ENCODE results near the gene ANK2. TPM values are rescaled to one million over a fixed set of nuclear protein-coding genes. Genes with fewer than 3 reads are reported as not detected.

Gene ANK2
- total RNA-seq, 1 experiment from 2014 or later = 5.6 TPM

GRCh38 chr4:113053883-113054282 is 4.4 kb downstream of the ANK2 start:
- no peak for TF ChIP-seq YY1 (IDR thresholded peaks at IDR 0.05; ENCODE audit: extremely low read depth, insufficient replicate concordance, low read depth, low read length)
- no peak for TF ChIP-seq FOSL1 (IDR thresholded peaks at IDR 0.05; ENCODE audit: low read depth)
- TF ChIP-seq EZH2phosphoT487 (IDR thresholded peaks at IDR 0.05; ENCODE audit: borderline replicate concordance) = no peak
- no peak for TF ChIP-seq CTCF (IDR thresholded peaks at IDR 0.05 in 2 of 3, conservative IDR thresholded peaks at IDR 0.05 in 1 of 3; ENCODE audit: borderline replicate concordance in 1 of 3, insufficient read depth in 1 of 3, low read depth in 2 of 3, low read length in 2 of 3)
- no peak for TF ChIP-seq CBX3 (IDR thresholded peaks at IDR 0.05; ENCODE audit: low read depth)
- no peak for TF ChIP-seq RAD21 (IDR thresholded peaks at IDR 0.05; ENCODE audit: low read depth)
- TF ChIP-seq SP1 (IDR thresholded peaks at IDR 0.05; ENCODE audit: low read depth) = no peak
- TF ChIP-seq EZH2 (IDR thresholded peaks at IDR 0.05) = no peak
- TF ChIP-seq POLR2AphosphoS5 (IDR thresholded peaks at IDR 0.05; ENCODE audit: low read depth, low read length) = no peak
- no peak for TF ChIP-seq ZBTB33 (IDR thresholded peaks at IDR 0.05; ENCODE audit: extremely low read depth, insufficient replicate concordance, low read length)
- no peak for TF ChIP-seq JUND (IDR thresholded peaks at IDR 0.05)
- TF ChIP-seq SIN3A (IDR thresholded peaks at IDR 0.05; ENCODE audit: low read depth) = no peak
- no peak for TF ChIP-seq ZNF274 (IDR thresholded peaks at IDR 0.05; ENCODE audit: low read depth, low read length)
- TF ChIP-seq ELF1 (IDR thresholded peaks at IDR 0.05; ENCODE audit: borderline replicate concordance, low read depth) = no peak
- TF ChIP-seq POLR2A (IDR thresholded peaks at IDR 0.05; ENCODE audit: borderline replicate concordance, extremely low read depth, insufficient read depth, insufficient read length) = no peak
- TF ChIP-seq ATF3 (IDR thresholded peaks at IDR 0.05) = no peak
- ChIA-PET RAD21 (ENCODE audit: low non-redundant PET in 1 of 2, low total read pairs in 2 of 2, uncharacterized antibody in 2 of 2, unreplicated experiment in 2 of 2) (no interaction called here), POLR2A (no interaction called here), CTCF (no interaction called here)
- H3K9ac ChIP-seq (ENCODE audit: low read length) = no peak overlapping the region
- DNase-seq (ENCODE audit: low read depth, low spot score) (no peak), ATAC-seq (no peak)
- no peaks in the 10 kb centered on the region for H3K9me2 ChIP-seq (ENCODE audit: insufficient read depth)
- no peaks in the 10 kb centered on the region for H3K27me3 ChIP-seq (ENCODE audit: insufficient read depth, low read length)
- no TSS peak for BruUV-seq (replicated peaks)
- peaks cover 0 to 6% of the 10 kb centered on the region in 2 experiments; a peak in 3 of 4 replicates for H3K4me1 ChIP-seq (ENCODE audit: control insufficient read depth in 1 of 2, insufficient read depth in 2 of 2, low read length in 2 of 2)
- no peak overlapping the region for H3K4me3 ChIP-seq (replicated peaks in 1 of 2; ENCODE audit: low read depth in 1 of 2, low read length in 2 of 2)
- no peak overlapping the region for H3K4me2 ChIP-seq (ENCODE audit: low read length)
- H3K9me3 ChIP-seq (ENCODE audit: control insufficient read depth in 1 of 2, insufficient read depth in 1 of 2, low read depth in 1 of 2, low read length in 2 of 2) = no peaks in the 10 kb centered on the region
- intact Hi-C loops (cut with micrococcal nuclease) = no loop called here
- no peaks in the 10 kb centered on the region for H3K79me2 ChIP-seq (ENCODE audit: insufficient read depth, low read length)
- no peaks in the 10 kb centered on the region for H4K20me1 ChIP-seq (ENCODE audit: insufficient read depth)
- H3K27ac ChIP-seq (ENCODE audit: low read depth, low read length) = no peak overlapping the region
- no peaks in the 10 kb centered on the region for H3K36me3 ChIP-seq (ENCODE audit: control insufficient read depth in 1 of 2, insufficient read depth in 2 of 2, low read length in 2 of 2)
- no peak overlapping the region for H2AFZ ChIP-seq (ENCODE audit: low read depth, low read length, poor library complexity, severe bottlenecking)
